NCI-H146 (cell line): ENCODE results near the gene CCL28.
"Not testable (repeated sequence)": the region's sequence is repeated elsewhere in the genome, so short reads cannot be mapped to it uniquely, and the experiment has no call there.

Experiments
- DNase-seq: peaks from one replicate; lab custom pipeline; 2025; lab: John Stamatoyannopoulos, UW

The CCL28 gene

DNA sequence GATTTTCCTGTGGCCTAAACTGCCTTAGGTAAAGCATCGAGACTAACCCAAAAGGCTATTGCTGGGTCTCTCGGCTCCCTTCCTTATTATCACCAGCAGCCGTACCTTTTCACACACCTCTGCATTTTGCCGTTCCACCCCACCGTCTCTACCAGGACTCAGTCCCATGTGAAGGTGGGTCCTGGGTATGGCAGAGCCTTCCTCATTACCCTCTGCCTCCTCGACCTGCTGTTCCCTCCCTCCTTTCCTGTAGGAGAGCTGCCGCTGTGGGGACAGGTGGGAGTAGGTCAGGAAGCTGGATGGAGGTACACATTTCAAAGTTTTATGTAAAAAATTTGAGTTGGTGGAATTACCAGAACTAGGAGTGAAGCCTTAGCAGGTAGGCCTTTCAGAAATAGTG, 1.8 kb downstream of the CCL28 start:
- DNase-seq = no peak

DNA sequence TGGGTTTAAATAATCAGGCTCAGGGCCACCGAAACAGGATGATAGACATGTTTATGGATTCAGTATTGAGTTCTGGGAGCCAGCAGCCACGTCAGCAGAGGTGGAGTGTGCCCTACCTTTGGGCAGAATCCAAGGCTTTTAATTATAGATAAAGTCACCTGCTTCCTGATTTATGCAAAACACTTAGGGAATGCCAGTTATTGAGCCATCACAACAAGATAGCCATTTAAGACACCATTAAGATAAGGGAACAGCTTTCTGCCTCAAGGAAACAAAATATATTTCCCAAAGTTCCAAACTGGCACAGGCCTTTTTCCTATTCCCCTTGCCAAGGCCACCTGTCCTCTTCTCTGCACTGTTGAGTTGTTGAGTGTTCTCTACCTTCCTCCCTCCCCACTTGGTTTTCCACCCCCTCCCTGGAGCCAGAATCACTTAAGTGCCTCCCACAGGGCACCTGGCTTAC, 2.4 kb downstream of the CCL28 start:
- no peak for DNase-seq

DNA sequence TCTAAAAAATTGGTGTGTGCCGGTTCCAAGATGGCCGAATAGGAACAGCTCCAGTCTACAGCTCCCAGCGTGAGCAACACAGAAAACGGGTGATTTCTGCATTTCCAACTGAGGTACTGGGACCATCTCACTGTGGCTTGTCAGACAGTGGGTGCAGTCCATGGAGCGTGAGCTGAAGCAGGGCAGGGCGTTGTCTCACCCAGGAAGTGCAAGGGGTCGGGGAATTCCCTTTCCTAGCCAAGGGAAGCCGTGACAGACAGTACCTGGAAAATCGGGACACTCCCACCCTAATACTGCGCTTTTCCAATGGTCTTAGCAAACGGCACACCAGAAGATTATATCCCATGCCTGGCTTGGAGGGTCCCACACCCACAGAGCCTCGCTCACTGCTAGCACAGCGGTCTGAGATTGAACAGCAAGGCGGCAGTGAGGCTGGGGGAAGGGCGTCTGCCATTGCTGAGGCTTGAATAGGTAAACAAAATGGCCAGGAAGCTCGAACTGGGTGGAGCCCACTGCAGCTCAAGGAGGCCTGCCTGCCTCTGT, 9.6 kb downstream of the CCL28 start:
- DNase-seq = not testable (repeated sequence)

DNA sequence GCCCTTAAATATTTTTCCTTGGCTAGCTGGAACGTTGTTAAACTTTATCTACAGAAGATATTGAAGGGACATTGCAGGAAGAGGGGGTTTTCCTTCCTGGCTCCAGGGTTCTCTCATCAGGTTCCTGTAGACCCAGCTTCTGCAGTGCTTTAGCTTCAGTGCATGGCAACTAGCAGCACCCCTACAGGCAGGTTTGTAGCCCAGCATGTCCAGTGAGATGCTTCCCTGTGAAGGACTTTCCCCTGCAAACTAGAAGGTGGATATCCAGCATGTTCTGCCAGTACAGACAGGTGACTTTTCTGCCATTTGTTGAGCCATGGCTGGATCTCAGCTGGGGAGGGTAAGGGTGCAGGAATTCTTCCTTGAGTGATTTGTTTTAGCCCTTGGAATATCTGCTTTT, 10.4 kb downstream of the CCL28 start:
- DNase-seq = no peak

DNA sequence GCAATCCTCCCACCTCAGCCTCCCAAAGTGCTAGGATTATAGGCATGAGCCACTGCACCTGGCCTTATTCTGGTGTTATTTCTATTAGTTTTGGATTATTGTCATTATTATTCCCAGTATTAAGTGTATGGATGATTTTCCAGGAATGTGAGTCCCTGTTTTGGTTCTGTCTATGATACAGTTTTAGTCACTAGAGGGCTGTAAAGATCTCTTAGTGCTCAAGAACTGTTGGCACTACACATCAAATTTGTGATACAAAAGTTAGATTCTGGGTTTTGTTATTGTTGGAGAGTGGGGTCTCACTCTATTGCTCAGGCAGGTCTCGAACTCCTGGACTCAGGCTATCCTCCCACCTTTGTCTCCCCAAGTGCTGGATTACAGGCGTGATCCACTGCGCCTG, 12.1 kb downstream of the CCL28 start:
- DNase-seq = no peak

DNA sequence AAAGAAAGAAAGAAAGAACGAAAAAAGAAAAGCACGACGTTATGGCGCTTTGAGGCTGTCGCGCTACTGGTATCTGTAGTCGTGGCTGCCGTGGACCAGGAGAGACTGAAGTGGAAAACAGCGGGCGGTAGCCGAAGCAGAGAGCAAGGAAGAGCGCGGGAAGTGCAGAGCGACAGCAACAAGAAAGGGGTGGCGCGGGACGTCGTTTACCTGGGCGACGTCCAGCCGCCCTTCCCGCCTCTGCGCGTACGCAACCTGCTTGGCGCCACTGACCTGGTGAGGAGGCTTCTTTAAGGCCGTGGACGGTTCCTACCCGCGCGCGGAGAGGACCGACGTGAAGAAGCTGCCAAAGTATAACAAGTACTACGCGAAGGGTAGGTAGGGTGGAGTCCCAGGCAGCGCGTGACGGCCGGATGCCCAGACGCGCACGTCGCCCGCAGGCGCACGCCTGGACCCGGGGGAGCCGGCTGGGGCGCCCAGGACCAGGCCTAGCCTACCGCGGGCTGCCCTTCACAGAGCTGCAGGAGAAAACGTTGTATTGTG, 15.4 kb downstream of the CCL28 start:
- DNase-seq = peak; percentile 20

DNA sequence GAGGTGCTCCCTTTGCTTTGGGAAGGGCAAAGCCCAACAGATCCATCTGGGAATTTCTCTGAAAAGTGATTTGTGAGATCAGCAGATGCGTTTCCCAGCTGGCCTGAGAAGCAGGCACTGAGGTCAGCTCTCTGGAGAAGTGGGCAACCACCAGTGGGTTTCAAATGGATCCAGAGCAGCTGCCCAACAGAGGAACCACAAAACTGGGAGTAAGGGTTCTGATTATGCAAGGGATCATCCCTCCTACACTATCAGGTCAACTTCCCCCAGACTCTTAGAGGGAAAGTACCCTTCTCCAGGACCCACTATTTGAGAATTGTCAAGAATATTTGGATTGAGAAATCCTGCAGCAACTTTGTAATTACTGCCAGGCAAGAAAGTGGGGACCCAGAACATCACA, 21.7 kb downstream of the CCL28 start:
- no peak for DNase-seq

DNA sequence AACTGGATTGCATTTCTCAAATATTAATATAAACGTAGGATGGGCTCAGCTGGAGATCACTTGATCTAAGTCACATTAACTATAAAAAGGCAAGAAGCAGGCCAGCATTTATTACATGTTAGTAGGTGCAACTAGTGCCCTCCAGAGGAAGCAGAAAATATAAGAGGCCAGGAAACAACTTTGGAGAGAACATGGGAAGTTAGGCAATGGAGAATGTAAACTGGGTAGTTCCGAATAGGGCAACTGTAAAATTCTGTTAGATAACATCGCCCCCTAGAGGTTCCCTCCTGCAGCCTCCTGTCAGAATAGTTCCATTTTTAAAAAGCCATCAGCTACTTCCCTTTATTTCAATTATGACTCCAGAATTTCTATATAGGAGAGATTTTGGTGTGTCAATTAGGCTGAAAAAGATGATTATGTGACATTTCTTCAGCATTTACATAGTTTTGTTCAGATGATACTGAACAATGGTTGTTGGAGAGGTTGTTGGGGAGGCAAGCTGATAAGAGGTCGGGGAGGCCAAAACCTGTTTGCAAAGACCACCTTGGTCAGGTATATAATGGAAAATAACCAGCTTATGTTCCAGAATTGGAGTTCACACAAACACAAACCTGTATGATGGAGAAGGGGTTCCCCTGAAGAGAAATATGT, 22.4 kb downstream of the CCL28 start:
- DNase-seq = peak; percentile 83

DNA sequence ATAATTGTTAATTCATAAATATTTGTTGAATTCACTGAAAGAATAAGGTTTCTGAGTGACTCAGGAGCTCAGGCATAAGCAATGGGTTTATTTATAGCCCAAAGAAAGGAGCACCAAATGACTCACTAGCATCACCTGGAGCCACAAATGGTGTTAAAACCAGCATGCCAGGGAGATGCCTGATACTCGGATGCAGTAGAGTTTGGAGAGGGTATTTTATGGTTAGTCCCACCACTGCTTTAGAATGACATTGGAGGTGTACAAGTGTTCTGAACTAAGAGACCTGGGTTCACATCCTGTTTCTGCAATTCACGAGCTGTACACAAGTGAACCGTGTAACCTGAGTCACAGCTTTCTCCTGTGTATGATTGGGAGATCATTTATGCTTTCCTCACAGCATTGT, 25.2 kb downstream of the CCL28 start:
- DNase-seq = no peak

DNA sequence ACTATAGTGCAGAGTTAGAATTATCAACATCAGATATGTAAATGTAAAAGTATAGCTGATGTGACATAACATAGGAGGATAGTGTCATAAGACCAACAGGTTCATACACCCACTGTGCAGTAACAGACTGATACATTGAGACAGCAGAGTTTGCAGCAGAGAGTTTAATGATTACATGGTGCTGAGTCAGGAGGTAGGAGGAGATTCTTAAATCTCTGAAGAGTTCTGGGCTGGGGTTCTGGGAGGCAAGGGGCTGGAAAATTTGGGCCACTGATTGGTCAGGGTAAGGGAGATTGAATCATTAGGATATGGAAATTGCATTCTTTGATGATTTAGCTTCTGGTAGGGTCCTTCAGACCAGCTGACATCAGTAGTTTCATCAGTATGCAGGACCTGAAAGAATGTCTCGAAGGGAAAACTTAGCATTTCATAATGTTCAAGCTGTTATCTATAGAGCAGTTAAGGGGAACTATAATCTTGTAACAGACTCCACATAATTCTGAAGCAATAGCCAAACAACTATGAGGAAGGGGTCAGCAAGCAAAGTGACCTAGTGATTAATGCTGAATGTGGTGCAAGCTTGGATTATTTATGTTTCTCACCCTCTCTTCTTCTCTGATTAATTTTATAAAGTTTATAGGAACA, 35.6 kb downstream of the CCL28 start:
- no peak for DNase-seq

DNA sequence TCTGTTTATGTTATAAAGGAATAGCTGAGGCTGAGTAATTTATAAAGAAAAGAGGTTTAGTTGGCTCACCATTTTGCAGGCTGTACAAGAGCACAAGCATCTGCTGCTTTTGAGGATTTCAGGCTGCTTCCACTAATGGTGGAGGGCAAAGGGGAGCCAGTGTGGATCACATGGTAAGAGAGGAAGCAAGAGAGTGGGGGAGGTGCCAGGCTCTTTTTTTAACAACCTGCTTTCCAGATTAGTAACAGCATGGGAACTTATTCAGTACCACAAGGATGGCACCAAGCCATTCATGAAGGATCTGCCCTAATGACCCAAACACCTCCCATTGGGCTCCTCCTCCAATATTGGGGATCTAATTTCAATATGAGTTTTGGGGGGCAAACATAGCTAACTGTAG, 40.4 kb downstream of the CCL28 start:
- no peak for DNase-seq

DNA sequence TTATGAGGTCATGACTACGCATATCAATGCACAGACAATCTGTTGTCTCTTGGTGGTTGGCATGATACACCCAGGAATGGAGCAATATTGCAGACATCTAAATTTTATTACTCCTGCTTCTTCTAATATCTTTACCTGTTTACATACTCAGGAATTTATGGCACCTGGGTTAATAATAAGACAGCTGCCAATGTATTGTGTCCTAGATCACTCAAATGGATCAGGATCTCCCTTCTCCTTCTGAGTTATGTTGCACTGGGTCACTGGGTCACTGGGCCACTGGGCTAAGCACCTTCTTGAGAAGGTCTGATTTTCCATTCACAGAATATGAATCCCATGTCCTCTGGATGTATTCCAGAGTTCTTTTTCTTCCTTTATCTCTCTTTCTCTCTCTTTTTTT, 41.8 kb downstream of the CCL28 start:
- DNase-seq = no peak

DNA sequence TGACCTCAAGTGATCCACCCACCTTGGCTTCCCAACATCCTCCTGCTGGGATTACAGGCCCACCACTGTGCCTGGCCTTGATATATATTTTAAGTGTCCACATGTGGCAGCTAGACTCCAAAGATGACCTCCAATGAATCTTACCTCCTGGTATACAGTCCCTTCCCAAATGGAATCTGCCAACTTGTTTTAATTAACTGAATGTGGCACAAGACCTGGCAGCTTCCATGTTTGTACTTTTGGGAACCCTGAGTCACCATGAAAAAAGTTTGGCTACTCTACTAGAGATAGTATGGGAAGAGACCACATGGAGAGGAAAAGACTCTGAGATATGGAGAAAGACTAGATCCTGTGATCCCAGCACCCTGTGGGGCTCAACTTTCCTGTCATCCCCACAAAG, 42.5 kb downstream of the CCL28 start:
- DNase-seq = no peak

DNA sequence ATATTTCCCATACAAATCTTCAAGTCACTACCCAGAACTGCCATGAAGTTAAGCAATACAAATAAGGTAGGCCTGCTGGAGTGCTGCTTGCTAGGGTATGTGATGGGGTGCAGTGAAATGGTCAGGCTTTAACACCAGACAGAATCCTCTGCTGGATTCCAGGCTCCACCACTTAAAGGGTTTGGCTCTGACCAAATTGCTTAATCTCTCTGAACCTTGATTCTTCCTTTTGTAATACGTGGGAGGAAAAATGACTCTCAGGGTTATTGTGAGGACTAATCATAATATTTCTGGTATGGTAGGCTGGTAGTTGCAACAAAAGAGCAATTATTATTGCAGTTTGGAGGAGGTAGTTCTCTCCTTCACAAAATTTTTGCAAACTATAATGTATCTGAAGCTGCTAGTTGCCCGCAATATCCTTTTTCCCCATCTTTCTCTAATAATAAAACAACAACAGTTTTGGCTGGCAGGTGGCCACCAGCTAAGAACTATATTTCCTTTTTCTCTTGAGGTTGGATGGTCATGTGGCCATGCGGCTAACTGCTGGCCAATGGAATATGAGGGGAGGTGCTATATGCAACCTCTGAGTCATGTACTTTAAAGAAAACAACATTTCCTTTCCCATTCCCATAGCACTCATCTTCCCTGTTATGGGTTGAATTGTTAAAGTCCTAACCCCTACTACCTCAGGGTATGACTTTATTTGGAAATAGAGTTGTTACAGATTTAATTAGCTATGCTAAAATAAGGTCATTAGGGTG, 44.1 kb downstream of the CCL28 start:
- DNase-seq = no peak

DNA sequence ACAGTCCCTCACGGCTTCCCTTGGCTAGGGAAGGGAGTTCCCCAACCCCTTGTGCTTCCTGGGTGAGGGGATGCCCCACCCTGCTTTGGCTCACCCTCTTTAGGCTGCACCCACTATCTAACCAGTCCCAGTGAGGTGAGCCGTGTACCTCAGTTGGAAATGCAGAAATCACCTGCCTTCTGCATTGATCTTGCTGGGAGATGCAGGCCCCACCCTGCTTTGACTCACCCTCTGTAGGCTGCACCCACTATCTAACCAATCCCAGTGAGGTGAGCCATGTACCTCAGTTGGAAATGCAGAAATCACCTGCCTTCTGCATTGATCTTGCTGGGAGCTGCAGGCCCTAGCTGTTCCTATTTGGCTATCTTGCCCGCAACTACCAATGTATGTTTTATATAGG, 44.7 kb downstream of the CCL28 start:
- no peak for DNase-seq

DNA sequence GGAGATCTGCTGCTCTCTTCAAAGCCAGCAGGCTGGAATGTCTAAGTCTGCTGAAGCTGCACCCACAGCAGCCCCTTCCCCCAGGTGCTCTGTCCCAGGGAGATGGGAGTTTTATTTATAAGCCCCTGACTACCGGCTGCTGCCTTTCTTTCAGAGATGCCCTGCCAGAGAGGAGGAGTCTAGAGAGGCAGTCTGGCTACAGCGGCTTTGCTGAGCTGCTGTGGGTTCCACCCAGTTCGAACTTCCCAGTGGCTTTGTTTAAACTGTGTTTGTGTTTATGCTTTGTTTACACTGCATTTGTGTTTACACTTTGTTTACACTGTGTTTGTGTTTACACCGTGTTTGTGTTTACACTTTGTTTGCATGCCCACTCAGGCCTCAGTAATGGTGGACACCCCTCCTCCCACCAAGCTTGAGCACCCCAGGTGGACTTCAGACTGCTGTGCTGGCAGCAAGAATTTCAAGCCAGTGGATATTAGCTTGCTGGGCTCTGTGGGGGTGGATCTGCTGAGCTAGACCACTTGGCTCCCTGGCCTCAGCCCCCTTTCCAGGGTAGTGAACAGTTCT, 45.4 kb downstream of the CCL28 start:
- not testable (repeated sequence) for DNase-seq

DNA sequence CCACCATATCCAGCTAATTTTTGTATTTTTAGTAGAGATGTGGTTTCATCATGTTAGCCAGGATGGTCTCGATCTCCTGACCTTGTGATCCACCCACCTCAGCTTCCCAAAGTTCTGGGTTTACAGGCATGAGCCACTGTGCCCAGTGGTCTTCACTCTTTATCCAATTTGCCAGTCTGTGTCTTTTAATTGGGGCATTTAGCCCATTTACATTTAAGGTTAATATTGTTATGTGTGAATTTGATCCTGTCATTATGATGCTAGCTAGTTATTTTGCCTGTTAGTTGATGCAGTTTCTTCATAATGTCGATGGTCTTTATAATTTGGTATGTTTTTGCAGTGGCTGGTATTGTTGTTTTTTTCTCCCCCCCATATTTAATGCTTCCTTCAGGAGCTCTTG, 47.0 kb downstream of the CCL28 start:
- DNase-seq = not testable (repeated sequence)

DNA sequence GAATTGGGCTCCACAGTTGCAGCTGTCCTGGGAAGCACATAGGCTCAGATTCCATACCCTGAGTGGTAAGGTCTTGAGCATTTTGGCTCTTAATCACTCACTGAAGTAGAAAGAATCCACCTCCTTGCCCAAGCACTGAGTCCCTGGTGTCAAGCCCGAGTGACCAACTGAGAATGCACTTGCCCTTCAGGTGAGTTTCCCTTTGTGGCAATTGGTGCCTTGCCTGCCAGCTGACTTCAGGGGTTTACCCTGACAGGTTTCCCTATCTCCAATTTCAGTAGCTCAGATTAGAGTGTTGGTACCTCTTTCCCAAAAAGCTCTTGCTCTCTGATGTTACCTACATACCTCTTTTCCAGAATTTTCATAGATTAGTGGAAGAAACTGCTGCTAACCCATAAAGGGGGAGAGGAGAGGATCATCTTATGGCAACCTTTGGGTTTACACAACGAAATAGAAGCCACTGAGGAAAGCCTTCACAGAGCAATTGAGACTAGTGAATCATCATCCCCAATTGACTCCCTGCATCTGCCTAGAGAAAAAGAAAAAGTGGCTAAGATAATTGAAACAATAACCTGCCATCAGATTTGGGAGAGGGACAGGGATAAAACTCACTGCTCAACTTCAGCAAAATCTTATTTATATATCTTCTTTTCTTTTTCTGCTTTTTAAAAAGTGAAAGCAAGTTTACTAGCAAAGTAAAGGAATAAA, 48.6 kb downstream of the CCL28 start:
- no peak for DNase-seq

DNA sequence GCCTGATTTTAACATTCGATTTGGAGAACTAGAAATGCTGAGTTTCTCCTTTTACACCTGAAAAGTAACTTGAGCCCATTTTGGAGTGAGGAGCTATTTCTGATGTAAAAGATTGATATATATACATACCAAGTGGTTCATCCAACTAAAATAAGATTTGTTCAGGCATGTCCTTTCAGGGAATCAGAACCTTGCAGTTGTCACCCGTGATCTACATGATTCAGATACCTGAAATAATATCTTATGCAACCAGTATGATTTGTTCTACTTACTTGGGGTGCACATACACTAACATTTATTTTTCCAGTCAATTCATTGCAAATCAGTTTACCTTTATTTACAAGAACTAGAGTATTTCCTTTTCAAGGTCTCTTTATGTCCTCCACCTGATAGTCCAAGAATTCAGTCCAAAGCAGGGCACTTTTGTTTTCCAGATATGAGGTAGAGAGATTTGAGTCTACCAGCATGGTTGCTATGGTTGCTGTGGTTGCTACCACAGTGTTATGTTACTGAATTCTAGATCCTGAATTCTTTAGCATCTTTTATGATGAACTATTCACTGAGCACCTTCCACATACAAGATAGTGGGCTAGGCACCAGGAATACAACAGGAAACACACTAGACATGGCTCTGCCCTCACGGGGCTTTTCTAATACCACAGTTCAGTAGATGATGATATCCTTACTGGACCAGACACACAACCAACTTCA, 49.3 kb downstream of the CCL28 start:
- no peak for DNase-seq

DNA sequence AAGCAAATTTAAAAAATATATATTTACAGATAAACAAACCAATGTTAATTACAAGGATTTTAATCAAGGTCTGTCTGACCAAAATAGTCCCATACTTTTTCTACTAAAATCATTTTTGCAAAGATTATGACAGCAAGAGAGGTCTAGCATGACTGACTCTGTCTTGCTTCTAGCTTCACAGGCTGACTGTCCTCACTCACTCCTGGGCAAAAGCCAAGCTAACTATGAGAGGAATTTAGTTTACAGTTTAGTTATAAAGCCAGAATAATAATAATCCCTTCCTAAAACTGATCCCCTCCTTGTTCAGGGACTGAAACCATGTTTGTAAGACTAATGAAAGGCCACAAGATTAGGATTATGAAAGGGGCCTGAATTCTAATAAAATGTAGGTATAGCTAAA, 53.5 kb downstream of the CCL28 start:
- DNase-seq = no peak

DNA sequence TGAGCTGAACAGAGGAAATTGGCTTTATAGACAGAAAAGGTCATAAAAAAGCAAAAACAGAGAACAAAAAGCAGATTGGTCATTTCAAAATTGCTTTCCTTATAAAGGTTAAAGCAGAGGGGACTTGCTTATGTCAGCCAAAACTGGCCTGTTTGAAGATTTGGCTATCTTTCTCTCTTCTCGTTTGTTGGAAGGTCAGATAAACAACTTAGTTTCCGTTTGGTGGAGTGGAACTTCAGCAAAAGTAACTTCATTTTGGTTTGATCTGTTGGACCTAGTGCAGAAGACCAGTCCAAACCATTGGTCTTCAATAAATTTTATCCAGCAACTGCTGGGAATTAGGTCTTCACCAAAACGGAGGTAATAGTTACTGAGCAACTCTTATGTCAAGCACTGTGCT, 53.9 kb downstream of the CCL28 start:
- DNase-seq = no peak
